ENCODE results near the gene UPF1.

The UPF1 gene

DNA sequence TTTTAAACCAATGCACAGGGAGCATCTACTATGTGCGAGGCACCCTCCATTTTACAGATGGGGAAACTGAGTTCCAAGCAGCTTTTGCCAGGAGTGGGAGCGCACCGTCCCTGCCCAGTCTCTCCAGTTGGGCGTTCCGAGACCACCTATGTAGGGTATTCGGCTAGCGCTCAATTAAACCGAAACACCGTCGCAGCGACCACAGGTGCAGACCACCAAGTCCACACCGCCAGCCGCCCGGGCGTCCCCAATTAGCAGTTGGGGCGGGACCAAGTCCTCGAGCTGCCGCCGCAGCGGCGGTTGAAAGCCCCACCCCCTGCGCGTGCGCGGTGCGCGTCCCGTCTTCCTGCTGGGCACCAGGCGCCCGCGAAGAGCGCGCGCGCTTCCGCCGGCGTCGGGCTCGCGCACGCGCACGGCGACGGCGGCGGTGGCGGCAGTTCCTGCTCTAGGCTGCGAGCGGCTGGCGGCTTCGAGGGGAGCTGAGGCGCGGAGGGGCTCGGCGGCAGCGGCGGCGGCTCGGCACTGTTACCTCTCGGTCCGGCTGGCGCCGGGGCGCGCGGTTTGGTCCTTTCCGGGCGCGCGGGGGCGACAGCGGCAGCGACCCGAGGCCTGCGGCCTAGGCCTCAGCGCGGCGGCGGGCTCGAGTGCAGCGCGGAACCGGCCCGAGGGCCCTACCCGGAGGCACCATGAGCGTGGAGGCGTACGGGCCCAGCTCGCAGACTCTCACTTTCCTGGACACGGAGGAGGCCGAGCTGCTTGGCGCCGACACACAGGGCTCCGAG lies at the start of gene UPF1:
Gene UPF1, plus strand, starts transcription at position 436 of the 782 bp plus-strand sequence. Its CDS starts 251 bp downstream, at position 687.
- DNase-seq, result peak; percentile 89

DNA sequence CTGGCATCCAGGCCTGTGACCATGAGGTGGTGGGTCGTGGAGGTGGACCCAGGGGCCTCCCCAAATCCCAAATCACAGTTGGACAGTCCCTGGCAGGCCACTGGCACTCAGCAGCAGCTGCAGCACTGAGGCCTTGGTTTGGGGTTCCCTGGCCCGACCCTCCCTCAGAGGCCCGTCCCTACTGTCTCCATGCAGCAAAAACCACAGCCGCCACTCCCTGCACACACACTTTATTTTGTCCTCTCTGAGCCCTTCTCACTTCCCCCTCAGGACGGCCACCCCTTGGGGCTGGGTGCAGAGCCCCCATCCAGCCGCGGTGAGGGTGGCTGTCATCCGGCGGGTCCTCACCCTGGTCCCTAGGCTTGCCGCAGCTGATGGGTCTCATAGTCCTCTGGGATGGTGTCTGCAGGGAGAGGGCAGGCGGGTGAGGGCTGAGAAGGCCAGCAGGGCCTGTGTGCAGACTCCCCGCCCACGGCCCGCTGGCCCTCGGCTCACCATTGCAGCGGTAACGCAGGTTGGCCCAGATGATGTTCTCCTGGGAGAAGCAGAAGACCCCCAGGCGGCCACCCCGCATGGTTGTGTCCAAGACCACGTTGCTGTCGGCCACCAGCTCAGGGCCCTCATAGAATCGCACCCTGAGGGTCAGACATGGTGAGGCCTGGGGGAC lies 49.1 kb upstream of the UPF1 start:
- no peak for DNase-seq

DNA sequence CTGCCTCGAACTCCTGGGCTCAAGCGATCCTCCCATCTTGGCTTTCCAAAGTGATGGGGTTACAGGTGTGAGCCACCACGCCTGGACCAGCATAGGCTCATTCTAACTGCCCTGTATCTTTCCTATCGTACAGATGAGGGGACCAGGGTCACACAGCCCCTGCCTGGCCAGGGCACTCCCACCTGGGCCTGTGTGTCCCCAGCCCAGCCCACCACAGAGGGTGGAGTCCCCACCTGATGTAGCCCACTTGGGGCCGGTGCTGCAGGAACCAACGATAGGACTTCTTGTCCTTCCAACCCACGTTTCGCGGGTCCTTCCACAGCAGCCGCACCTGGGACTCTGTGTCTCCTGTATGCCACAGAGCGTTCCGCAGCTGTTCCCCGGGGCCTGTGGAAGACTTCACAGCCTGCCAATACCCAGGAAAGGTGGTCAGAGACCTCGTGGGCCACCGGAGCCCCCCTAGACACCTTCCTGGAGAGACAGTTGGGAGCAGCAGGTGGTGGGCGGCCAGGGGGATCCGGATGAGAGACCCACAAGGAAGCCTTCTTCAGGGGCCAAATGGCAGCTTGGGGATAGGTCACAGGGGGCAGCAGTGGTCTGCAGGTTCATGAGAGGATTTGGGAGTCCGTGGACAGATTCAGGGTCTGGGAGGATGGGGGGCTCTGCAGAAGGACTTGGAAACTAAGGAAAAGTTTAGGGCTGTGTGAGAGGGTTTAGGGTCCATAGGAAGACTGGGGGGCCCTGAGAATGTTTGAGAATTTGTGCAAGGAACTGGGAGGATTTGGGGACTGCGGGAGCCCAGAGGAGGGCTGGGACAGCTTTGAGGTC lies 47.6 kb upstream of the UPF1 start:
- no peak for DNase-seq

DNA sequence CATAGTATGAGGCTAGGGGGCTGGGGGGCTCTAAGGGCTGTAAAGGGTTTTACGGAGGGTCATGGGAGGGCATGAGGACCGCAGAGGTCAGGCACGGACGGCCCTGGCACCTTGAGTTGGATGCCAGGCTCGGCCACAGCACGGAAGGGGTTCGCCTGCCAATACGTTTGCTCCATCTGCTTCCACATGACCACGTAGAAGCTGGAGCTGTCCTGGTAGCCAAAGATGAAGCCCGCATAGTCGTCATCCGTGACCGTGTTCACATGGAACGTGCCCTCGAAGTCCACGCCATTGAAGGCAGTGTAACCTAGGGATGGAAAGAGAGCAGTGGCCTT lies 47.0 kb upstream of the UPF1 start:
- DNase-seq, result no peak

DNA sequence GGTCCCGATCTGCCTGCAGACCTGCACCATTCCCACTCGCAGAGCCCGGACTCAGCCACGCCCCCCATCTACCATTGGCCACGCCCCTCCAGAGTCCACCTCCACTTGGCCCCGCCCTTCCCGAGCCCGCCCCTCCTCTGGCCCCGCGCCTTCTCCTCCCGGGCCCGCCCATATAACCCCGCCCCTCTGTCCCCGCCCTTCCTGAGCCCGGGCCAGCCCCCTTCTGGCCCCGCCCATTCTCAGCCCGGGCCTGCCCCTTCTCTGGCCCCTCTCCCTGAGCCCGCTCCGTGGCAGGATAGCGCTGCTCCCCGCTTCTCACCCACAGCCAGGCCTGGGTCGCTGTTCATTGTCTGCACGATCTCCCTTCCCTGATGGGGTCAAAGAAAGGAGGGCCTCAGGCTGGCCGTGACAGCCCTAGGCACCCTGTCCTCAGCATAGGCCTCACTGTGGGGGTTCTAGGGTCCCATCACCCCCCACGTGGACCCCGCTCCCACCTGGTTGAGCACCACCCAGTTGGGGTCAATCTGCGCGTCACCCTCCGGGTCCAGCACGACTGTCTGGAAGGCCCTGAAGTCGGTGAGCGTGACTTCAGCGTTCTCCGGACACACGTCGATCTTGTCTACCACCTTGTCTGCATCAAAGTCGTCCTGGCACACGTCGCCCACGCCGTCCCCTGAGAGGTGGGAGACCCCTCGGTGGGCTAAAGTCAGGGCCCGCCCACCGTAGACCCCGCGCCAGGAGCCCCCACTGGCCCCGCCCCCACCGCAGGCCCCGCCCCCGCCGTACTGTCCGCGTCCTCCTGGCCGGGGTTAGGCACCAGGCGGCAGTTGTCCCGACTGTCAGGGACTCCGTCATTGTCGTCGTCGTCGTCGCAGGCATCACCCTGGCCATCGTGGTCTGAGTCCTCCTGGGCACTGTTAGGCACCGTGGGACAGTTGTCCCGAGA lies 46.3 kb upstream of the UPF1 start:
- DNase-seq, result peak; percentile 48

DNA sequence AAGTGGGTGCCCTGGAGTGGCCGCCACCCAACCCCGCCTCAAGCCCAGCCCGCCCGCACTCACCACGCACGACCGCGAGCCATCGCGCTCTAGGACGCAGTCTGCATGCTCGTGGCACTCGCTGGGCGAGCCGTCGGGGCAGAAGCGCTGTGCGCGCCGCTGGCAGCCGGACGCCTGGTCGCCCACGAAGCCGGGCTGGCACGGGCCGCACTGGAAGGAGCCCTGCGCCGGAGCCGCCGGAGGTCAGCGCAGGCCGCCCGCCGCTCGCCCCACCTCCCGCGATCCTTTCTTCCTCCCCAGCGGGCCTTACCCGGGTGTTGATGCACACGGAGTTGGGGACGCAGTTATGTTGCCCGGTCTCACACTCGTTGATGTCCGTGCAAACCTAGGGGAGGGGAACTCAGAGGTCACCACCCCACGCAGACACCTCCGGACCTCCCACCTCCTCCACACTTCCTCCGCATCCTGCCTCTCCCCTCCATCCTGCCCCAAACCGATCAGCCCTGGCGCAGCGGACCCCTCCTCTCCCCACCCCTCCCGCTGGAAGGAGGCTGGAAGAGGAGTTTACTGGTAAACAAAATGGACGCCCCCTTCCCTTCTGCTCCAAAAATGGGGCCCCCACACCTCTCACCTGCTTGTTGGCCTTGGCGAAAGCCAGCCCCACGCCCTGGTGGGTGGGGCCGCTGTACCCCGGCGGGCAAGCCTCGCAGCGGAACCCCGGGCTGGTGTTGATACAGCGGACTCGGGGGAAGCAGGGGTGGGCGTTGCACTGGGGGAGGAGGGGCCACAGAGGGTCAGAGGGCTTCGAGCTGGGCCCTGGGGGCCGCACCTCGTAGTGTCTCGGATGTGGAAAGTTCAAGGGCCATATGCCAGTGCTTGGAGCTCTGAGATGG lies 43.0 kb upstream of the UPF1 start:
- no peak for DNase-seq

DNA sequence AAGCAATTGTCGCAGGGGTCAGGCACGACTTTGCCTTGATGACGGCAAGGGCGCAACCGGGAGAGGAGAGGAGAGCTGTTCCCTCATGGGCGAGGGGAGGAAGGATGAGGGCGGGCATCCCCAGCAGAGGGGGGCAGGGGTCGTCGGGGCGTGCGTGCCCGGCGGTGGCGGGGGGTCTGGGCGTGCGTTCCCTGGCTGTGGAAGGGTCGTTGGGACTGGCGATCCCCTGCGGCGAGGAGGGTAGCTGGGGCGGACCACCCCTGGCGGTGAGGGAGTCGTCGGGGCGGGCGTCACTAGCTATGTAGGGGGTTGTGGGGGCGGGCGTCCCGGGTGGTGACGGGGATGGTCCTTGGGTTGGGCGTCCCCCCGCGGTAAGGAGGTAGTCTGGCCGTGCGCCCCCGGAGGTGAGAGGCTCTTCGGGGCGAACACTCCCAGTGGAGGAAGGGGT lies 42.3 kb upstream of the UPF1 start:
- no peak for DNase-seq

DNA sequence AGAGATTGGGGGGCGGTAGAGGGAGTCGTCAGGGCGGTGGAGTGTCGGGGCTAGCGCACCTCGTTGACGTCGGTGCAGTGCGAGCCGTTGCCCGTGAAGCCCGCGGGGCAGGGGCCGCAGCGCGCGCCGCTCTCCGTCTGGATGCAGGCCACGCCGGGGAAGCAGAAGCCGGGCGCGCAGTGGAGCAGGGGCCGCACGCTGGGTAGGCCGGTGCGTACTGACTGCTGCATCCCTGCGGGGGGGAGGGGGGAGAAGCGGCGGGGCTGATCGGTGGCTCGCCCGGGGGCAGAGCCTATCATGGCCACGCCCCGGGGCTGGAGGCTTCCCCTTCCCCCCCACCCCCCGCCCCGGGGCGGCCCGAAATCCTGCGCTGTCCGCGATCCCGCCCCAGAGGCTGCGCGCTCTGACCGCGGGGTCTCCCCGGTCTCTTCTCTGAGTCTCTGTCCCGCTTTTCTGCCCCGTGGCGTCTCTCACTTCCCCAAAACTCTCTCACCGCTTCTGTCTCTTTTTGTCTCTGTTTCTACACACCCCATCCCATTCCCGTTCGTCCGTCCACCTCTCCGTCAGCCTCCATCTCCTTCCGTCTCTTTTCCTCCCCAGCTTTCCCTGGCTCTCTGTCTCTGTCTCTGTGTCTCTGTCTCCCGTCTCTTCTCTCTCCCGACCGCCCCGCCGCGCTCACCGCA lies 41.7 kb upstream of the UPF1 start:
- DNase-seq, result peak; percentile 30

DNA sequence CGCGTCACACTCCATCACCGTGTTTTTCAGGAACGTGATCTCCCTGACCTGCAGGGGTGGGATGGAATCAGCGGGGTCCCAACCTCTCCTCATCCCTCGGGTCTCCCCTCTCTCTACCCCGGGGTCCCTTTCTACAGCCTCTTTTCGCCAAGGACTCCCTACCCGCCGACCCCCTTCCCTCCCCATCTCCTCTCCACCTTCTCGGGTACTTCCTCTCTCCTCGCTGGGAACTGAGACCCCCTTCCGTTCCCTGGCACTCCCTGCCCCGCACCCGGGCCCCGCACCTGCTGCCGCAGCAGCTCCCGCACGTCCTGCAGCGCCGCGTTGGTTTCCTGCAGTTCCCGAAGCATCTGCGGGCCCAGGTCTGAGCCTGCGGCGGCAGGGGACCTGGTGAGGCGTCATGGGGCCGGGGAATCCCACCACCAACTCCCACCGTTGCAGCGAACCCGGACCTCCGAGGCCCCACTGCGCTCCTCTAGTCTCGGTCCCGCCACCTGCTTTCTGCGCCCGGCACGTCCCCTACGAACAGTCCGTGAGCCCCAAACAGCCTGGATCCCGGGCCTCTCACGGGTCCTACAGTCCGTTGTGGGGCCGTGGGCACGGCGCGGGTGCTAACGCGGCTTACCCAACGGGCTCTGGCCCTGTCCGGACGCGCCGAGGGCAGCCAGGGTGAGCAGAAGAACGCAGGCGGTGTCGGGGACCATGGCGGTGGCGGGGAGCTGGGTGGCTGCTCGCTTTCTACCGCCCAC lies 41.0 kb upstream of the UPF1 start, which contains the start of gene COMP:
Gene COMP, minus strand, starts transcription at position 740 of the 749 bp plus-strand sequence. Its CDS starts 36 bp downstream, at position 704.
- no peak for DNase-seq

DNA sequence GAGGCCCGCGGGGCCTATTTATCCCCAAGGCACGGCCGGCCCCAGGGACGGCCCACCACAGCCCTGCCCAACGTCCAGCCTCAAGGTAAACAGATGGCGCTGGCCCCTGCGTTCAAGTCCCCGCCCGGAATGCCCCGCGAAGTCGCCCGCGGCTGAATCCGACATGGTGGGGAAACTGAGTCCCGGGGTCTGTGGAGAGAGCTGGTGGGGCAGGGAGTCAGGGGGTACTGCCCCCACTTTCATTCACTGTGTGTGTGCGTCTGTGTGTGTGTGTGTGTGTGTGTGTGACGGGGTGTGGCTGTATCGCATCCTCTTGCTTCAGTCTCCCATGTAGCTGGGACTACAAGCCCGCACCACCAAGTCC lies 40.5 kb upstream of the UPF1 start:
- no peak for DNase-seq

DNA sequence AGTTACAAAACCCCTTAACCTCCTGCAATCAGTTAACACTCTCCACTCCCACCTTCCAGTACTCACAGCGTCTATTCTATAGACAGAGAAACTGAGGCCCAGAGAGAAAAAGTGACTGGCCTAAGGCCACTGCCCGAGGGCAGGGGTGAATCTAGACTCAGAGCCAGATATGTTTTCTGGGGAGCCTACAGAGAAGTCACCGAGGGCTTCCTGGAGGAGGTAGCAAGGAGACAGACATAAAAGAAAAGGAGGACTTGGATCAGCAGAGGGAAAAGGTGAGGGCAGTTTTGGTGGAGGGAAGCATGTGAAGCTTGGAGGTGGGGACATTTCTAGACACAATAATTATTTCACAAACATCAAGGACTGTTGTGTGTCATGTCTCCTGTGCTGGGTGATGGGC lies 39.1 kb upstream of the UPF1 start:
- no peak for DNase-seq

DNA sequence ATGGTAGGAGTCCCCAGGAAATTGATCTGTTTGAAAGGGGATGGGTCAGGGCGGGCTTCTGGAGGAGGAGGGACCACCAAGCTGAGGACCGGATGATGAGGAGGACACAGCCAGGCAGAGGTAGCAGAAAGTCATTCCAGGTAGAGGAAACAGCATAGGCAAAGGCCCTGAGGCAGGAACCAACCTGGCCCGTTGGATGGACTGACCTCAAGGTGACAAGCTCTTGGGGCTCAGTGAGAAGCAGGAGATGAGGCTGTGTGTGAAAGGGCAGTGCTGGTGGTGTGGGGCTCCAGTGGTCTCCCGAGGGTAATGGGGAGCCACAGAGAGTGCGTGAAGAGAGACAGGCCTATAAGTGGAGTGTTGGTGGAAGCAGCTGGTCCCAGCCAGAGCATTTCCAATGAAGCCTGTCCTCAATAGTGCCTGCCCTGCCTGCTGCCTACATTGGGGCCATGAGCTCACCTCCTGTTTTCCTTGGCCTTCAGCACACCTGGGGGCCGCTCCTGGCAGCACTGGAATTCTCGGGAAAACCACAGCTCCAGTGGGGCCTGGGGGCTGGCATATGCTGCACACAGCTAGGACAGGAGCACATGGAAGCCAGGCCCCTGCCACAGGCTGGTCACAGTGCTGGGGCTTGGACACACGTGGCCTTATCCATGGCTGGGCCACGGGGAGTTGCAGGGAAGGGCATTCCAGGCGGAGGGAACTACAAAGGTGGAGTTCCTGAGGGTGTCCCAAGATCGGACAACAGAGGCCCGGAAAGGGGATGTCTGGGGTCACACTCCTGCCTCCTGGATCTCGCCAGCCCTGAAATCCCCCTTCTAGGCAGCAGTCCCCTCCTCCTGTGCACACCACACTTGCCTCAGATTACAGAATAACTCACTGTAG lies 38.4 kb upstream of the UPF1 start:
- no peak for DNase-seq

DNA sequence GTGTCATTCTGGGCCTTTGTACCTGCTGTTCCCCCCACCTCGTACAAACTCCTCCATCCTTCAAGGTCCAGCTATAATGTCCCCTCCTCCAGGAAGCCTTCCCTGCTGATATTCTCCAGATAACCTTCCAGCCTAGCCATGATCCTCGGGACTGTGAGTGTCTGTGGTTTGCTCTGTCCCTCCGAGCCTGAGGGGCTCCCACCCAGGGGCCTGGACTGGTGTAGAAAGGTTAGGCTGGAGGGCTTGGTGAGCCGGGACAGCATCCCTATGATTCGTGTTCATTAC lies 37.8 kb upstream of the UPF1 start:
- DNase-seq, result no peak

DNA sequence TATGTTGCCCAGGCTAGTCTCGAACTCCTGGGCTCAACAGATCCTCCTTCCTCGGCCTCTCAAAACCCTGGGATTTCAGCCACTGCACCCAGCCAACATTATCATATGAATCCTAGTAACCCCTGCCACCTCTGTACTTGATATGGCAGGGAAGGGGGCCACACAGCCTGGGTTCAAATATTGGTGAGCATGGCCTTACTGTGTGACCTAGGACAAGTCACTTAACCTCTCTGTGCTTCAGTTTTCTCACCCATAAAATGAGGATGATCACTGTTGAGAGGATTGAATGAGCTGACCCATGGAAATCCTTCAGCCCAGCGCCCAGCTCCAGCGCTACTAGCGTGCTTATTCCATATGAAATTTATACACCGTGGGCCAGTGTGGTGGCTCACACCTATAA lies 37.1 kb upstream of the UPF1 start:
- DNase-seq, result no peak

DNA sequence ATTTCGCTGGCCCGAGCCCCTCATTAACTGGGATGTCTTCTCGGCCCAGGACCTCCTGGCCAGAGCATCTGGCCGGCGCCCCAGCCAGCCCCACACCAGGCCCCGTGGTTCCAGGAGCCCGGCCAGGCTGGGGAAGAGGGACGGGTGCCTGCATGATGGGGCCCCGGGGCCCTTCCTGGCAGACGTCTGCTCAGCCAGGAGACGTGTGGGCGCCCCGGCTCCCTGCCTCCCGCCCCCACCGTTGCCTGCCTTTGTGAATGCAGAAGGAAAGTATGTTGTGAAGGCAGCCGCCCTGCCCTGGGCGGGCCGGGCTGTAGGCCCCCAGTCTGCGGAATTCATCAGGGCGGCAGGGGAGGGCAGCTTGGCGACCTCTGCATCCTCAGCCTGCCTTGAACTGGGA lies 36.2 kb upstream of the UPF1 start:
- DNase-seq, result peak; percentile 42

DNA sequence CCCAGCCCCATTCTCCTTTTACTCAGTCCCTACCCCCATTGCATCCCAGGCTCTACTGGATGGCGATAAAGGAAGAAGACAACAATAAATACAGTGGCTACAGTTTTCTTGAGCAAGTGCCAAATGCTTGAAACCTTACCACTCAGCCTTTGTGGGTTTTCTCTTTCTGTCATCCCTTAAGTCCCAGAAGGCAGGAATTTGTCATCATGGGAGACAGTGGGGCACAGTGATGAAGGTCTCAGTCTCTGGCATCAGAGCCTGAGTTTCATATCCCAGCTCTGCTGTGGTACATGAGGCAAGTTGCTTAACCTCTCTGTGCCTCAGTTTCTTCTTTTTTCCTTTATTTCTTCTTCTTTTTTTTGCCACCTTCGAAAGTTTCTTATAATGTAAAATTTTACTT lies 35.5 kb upstream of the UPF1 start:
- no peak for DNase-seq

DNA sequence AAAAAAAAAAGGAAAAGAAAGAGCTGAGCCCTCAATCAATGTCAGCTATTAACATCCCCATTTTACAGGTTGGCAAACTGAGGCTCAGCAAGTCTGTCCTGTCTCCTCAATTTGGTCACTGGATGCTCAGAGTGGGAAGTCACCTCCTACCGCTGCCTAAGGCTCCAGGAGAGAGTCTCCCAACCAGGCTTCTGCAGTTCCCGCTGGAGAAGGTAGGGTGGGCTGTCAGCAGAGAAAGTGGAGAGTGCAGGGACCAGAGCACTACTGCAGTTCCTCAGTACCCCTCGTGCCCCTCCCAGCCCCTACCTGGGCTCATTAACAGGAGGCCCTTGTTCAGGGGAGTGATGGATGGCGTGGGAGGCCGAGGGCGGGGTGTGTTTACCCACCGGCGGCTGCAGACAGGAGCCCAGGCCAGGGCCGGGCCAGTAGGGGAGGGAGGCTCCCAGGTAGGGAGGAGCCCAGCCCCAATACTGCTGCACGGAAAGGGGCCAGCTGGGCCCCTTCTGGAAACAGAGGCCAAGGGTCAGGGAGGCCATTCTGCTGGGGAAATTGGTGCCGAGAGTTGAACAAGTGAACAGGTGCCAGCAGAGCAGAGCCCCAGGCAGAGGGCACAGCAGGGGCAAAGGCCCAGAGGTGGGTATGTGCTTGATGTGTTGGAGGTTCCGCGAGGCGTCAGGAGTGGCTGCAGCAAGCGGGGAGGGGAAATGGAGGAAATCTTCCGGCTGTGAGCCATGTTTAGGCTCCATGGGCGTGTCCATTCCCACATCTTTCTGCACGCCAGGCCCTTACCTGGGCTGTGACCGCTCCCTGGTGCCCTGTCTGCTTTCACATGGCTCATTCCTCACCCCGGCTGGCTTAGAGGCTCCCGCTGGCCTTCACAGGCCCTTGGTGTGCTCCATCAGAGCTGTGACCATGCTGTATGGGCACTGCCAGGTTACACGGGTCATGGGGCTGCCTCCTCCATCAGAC lies 33.1 kb upstream of the UPF1 start:
- no peak for DNase-seq

DNA sequence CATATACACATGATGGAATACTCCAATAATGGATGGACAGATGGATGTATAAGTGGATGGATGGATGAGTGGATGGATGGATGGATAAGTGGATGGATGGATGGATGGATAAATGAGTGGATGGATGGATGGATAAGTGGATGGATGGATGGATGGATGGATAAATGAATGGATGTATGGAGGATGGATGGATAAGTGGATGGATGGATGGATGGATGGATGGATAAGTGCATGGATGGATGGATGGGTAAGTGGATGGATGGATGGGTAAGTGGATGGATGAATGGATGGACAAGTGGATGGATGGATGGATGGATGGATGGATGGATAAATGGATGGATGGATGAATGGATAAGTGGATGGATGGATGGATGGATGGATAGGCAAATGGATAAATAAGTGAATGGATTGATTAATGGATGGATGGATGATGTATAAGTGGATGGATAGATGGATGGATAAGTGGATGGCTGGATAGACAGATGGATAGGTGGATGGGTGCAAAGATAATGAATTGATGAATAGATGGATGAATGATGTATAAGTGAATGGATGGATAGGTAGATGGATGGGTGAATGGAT lies 32.3 kb upstream of the UPF1 start:
- DNase-seq, result no peak

Measured in fibroblast of upper back skin (primary cell).